Stimulated activated CD4-positive, alpha-beta T cell treated with anti-CD3 and anti-CD28 coated beads, Interleukin-1b, Interleukin-23, amount 100 ng/mL, for 4 hours (primary cell): ENCODE measurements around the gene GMDS.

ENCODE experiments used
- DNase-seq, 2 donors: peaks; one replicate each; pipeline ENCODE4 v3.0.0-alpha.2; 2020; ENCODE audit warnings: low read depth in 2 of 2

GMDS gene

DNA sequence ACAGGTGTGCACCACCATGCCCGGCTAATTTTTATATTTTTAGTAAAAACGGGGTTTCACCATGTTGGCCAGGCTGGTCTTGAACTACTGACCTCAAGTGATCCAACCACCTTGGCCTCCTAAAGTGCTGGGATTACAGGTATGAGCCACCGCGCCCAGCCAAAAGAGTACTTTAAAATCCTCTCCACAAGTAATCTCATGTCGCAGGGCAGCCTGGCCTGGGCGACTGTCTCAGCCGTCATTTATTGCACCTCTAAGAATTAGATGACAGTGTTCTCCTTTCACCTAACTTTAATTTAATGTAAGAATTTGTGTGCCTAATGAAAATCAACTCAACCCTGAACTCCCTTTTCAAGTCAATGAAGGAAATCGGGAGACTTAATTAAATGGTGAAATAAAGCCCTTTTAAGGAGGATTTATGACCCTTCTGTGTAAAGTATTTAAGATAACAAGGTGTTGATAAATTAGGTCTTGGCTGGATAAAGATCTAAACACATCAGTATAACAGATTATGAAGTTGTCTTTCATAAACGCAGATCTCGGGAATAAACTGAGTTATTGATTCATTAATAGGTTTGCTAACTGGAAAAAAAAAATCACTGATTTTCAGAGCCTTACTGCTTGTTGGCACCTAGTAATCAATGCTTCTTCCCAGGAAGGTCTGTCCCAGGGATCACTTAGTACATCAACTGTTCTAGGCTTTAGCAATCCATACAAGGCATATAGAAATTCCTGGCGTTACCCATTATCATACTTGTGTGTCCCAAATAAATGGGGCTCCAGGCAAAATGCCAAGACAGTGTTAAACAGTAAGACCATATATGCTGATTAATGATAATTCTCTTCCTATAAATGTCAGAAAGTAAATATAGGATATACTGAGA is 209.3 kb downstream of the GMDS start:
- DNase-seq, result no peak

DNA sequence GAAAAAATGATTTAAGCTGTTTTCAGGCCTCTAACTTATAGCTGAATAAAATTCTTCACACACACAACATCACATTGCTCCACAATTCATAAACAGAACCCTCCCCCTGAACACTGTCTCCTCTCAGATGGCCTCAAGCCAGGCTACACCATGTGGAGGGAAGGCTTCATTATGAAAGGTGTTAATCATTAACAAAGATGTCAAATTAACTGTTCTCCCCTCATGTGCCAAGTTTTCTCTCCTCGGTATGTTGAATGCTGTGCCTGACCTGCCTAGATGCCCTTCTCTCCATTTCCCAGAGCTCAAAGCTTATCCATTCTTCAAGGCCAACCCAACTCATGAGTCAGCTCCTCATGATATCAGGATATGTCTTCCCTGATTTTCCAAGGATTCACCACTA is 210.4 kb downstream of the GMDS start:
- DNase-seq, result no peak

DNA sequence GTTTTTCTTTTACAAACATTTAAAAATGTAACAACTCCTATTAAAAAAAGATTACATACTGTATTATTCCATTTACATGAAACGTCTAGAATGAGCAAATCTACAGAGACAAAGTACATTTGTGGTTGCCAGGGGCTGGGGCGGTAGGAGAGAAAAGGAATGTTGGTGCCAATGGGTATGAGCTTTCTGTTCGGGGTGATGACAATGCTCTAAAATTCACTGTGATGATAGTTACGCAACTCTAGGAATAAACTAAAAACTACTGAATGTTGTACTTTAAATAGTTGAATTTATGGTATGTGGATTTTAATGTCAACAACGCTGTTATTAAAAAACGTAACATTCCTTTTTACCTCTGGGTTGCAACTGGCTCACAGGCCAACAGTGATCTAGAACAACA is 211.1 kb downstream of the GMDS start:
- DNase-seq, result no peak

DNA sequence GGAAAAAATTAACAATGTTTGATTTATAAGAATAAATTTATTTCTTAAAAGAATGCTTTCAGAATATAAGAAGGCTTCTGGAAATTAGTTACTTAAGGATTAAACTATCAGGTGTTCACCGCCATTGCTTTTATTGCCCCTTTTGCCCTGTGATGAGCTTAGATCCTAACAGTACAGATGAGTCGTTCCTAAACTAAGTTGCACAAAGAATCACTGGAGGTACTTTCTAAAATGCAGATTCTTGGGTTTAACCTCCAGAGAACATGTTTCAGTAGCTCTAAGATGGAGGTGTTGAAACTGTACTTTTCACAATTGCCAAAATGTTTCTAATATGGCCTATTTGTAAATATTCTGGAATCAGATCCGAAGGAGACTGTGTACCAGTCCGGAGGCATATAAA is 211.9 kb downstream of the GMDS start:
- no peak for DNase-seq

DNA sequence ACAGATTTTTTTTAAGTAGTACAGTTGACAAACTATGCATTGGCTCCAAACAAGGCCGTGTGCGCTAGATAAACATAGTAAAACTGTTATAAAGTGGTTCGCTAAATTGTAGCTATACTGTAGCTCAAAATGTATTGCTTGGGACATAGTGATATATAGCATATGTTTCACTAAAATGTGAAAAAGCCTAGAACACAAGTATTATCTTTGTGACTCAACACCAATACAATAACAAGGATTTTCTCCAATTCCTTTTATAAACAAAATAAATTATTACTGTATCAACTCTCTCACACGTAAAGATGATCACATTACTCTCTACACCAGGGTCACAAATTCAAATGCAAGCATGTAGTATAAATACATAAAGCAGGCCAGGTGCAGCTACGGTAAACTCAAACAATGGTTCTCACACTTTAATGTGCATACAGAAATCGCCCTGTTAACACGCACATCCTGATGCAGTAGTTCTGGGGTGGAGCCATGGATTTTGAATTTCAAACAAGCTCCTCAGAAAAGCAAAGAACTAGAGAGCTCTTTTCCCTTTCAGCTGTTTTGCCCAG is 214.6 kb downstream of the GMDS start:
- no peak for DNase-seq

DNA sequence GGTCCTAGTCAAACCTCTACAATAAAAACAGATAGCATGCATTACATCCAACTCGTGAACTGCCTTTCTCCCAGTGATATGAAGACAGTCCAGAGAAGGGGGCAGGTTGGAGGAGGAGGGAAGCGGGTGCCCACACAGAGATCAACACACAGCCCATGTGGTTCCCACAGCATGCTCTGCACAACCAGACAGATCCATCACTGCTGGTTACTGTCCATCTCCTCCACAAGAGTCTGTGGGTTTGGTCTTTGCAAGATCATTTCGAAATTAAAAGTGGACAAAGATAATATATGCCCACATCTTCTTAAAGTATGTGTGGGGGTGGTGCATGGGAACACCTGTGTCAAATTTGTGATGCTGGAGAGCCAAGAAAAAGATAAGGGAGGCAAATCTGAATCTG is 215.5 kb downstream of the GMDS start:
- DNase-seq, result no peak

DNA sequence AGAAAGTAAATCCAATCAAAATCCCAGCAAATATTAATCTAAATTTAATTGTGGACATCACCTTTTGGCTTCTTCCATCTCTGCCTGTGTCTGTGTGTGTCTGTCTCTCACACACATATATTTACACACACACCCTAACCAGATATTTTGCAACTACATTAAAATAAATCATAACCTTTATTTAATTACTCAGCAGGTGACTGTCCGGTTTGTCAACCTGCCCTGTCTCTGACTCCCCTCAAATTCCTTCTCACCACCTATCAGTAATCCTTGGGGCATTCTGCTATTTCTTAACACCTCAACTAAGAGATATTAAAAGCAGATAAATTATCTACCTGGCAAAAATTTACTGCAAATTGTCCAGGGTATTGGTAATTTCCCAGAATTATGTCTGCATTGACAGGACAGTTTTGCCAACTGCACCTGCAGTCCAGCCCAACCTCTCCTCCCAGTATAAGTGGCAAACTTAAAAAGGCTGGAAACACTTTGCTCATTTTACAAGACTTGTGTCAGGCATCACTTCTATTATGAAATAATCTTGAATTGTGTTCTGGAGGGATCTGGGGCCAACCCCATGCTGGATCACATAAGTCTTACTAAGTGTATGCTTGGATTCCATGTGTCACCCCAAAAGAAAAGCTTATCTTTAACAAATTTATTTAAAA is 216.1 kb downstream of the GMDS start:
- no peak for DNase-seq

DNA sequence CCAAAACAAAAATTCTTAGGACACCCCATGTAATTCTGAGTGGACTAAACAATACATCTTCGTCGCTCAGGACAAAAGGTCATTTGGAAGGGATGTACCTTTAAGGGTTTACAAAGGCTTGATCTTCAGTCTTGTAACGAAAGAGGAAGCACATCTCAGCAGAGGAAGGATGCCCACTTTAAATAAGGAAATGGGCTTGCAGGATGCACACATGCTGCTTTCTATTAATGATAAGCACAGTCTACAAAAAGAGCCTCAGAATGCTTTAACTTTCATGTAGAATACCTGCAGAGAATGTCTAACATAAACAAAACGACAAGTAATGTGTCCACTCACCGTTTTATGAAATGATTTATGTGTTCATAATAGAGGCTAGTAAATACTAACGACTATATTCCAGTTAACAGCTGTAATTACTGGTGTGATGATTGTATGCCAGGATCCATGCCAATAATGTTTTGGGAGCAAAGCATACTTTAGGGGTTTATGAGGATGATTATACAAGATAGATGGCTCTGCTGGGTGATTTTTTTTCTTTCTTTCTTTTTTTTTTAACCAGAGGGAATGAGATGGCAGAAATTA is 216.9 kb downstream of the GMDS start:
- no peak for DNase-seq

DNA sequence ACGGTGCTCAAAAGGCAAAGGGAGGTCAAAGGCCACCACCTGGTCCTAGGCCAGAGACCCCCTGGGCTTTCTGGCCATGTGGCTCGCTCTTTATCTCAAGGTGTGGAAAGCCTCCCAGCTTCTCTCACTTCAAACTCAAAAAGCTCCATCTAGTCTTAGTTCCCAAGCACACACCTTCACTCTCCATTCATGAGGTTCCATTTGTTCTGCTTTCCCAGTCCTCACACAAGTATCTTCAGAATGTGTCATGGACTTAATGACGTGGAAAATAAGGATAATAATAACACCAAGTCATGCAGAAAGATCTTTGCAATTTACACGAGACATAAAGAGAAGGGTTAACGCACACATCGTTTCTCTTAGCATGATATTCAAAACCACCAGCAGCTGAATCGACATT is 219.3 kb downstream of the GMDS start:
- no peak for DNase-seq

DNA sequence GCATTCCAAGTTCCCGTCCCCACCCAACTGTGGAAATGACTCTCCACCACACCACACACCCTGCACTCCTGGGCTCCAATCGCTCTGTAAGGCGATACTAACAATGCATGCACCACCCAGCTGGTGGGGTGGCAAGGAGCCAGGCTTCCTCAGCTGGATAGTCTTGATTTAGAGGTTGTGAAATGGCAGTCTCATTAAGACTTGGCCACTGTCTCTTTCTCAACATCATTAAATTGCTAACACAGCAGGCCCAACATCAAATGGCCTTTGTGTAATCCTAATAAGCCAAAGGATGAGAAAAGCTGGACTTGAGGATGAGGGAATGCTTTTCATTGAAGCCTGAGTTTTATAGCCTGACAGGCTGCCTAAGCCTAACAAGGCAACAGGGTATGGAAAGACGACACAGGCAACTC is 223.7 kb downstream of the GMDS start:
- no peak for DNase-seq

DNA sequence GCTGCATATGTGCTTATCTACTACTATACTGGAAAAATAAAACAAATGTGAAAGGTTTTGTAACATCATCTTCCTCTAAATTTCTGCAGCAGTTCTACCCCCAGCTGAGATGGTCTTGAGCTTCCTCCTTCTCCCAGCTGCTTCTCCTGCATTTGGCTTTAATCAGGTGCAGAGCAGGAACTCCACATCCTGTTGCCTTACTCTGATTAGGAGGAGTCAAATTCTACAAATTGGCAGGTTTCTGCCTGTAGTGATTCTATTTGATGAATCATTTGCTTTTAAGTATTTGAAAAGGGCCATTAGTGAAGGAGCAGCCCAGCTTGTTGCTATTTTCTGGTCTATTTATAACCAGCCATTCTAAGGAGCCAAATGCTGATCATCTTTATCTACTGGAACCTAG is 224.5 kb downstream of the GMDS start:
- DNase-seq, result no peak

DNA sequence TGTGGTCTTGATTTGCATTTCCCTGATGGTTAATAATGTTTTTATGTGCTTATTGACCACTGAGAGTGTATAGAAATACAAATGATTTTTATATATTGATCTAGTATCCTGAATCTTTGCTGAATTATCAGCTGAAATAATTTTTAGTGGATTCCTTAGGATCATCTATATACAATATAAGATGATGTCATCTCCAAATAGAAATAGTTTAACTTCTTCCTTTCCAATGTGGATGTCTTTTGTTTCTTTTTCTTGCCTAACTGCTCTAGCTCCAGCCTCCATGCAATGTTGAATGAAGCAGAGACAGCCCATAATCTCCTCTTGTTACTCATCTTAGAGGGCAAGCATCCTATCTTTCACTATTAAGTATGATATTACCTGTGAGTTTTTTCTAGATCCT is 226.4 kb downstream of the GMDS start:
- no peak for DNase-seq

DNA sequence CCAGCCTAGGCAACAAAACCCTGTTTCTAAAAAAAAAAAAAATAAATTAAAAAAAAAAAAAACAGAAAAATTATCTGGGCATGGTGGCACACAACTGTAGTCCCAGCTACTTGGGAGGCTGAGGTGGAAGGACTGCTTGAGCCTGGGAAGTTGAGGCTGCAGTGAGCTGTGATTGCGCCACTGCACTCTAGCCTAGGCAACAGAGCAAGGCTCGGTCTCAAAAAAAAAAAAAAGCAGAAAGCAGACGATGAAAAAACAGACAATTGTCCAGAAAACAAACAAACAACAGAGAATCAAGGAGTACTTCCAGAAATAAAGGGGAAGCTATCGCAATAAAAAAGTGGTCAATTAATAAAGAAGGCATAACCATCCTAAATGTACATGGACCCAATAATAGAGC is 229.4 kb downstream of the GMDS start:
- DNase-seq, result no peak

DNA sequence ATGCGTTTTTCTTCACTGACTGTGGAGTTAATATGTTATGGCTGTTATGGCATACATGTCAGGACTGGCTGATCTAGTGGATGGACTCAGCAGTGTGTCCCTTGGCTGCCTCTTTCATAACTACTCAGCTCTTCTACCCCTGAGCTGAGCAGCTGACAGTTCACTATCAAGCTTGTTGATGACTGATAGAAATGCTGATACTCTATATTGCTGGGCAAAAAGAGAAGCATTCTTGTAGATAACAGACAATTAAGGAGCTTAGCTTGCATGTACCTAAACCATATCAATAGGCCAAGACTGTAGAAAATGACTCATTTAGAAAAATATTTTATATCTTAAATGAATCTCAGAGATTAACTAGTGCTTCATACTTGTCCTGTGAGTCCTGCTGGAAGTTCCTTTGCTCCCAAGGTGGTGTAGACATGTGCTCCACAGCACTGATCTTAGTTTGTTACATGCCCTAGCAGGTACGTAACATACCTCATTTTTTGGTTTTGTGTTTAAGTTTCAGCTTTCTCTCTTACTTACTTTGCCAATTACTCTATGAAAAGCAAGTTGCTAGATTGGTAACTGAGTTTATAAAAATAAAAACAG is 236.9 kb downstream of the GMDS start:
- no peak for DNase-seq

DNA sequence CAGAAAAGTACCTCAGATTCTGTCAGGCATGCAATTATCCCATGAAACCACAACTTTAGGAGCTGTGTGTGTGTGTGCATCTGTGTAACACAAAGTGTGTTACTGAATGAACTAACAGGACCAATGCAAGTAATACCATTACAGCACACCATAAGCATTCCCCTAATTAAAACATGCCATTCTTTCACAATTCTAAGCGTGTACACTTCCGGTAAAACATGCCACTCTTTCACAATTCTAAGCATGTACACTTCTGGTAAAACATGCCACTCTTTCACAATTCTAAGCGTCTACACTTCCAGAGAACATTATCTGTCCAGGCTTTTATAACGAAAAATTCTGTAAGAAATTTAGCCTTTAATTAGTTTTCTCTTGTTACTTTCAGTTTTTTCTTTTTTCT is 238.2 kb downstream of the GMDS start:
- DNase-seq, result no peak

DNA sequence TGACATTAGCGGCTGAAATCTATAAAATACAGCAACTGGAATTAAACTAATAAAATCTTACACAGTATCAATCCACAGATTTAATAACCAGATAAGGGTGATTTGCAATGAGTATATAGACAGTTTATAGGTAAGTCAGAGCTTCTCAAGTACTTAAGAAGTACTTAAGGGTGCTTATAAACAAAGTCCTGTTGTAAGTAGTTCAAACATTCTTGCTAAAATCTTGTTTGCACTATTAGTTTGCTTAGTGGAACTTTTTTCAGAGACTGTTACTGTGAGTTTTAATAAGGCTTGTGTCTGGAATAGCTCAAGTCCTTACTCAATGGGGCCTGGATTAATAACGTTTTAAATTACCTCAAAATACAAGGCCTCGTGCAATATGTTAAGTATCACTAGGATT is 240.5 kb downstream of the GMDS start:
- no peak for DNase-seq

DNA sequence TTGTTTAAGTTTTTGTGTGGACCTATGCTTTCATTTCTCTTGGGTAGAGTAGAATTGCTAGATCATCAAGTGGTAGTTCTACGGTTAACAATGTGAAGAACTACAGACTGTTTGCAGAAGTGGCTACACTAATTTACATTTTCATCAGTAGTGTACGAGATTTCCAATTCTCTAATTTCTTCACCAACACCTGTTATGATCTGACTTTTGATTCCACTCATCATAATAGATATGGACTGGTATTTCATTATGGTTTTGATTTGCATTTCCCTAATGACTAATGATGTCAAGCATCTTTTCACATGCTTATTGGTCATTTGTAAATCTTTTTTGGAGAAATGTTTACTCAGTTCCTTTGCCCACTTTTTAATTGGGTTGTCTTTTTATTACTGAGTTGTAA is 244.4 kb downstream of the GMDS start:
- DNase-seq, result no peak

DNA sequence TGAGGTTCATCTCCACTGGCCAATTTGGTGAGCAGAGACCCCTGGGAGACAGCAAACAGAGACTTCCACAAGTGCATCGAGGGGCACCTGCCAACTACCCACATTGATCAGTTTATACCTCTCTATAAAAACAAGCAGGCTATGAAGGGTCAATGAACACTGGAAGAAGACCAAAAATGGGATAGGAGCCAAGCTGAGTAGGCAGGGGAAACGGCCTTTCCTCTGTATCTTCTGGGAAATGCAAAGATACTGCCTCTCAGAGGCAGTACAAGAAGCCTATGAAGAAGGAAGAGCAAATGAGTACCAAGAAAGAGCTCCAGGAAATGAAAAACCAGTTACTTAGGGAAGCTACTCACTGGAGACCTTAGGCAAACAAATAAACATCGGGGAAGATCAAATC is 247.7 kb downstream of the GMDS start:
- no peak for DNase-seq

DNA sequence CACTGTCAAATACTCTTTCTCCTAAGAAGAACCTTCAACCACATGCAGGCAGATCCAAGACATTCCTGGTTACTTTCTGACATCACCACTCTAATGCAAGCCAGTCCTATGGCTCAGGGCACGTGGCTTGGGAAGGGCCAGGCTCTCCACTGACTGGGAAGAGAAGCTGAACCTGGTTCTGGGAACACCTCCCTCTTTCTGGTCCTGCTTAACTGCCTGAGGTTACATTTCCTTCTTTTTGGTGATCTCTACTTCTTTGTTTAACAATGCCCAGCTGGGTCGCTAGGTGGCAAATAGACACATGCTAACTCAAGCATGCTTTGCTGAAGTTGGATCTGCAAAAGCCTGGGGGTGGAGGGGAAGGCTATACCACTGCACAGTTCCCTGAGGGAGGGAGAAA is 249.8 kb downstream of the GMDS start:
- no peak for DNase-seq

DNA sequence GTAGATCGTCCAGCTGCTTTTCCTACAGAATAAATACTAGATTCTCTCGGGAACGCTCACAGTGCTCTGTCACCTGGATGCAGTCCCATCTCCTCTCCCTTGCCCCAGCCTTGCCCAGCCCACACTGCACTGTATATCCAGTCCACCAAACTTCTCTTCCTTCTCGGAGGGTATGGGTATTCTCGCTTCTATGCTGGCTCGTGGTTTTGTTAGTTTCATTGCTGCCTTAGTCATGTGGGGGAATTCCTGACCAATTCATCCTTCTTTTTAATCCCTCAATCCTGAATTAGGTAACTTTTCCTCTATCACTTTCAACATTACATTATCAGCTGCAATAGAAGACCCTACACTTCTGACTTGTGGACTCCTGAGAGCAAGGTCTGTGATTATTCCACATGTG is 252.4 kb downstream of the GMDS start:
- no peak for DNase-seq

DNA sequence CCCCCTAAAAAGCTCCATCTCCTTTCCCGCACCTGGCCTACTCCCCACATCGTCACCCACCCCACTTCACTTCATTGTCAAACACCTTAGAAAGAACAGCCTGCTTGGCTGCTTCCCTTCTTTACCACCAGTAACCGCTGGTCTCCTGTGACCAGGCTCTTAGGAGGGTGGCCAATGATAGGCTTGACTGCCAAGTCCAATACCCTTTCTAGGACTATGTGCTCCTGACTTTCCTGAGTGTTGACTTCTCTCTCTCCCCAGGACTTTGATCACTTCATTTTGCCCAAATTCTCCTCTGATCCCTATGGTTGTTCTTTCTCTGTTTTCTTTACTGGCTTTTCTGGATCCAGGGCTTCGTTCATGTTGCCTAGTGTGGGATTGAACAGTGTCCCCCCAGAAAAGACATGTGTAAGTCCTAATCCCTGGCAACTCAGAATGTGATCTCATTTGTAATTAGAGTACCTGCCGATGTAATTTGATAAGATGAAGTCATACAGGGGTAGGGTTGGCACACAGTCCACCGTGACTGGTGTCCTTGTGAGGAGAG is 254.0 kb downstream of the GMDS start:
- no peak for DNase-seq

DNA sequence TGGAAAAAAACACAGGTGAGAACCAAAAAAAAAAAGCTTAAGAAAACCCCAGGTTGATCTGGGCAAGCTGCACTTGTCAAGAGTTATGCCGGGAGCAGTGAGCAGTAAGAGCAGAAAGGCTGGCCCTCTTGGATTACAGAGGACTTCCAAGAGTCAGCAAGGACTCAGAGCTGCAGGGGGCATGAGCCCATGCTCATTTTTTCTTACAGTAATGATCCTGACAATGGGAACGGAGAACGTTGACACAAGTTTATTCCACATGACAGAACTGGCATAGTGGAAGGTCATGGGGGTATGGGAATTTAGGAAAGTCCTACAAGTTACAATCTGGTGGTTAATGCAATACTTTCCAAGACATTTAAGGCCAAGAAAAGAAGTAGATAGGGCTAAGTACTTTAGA is 256.6 kb downstream of the GMDS start:
- no peak for DNase-seq
